HG02571 (cell line): ENCODE measurements around the gene DENR.
"Not testable (repeated sequence)": the region's sequence is repeated elsewhere in the genome, so short reads cannot be mapped to it uniquely, and the experiment has no call there.

Experiments
- ATAC-seq: cut with Tn5 transposase; IDR thresholded peaks from one replicate; pipeline ENCODE4 v1.9.1; 2021; ENCODE audit warnings: mild to moderate bottlenecking, moderate library complexity; ENCODE audit not compliant: unreplicated experiment

Gene DENR

GRCh38 chr12:122738571-122738970 lies 14.1 kb upstream of the DENR start:
- no peak for ATAC-seq

DNA sequence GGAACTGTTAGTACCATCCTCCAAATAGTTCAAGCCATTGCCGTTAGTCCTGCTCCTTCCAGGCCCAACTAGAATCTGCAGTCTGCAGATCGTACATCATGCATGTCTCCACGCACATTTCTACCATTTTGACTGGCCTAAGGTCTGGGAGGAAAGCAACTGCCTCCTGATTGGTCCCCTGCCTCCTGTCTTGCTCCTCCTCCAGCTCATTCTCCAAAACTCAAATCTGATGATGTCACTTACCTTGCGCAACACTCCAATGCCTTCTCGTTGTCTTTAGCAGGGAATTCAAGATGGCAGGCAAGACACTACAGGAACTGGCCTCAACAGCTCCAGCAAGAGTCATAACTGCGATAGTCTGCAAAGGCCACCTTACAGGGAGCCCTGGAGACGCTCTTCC lies 12.3 kb upstream of the DENR start:
- ATAC-seq, result no peak

DNA sequence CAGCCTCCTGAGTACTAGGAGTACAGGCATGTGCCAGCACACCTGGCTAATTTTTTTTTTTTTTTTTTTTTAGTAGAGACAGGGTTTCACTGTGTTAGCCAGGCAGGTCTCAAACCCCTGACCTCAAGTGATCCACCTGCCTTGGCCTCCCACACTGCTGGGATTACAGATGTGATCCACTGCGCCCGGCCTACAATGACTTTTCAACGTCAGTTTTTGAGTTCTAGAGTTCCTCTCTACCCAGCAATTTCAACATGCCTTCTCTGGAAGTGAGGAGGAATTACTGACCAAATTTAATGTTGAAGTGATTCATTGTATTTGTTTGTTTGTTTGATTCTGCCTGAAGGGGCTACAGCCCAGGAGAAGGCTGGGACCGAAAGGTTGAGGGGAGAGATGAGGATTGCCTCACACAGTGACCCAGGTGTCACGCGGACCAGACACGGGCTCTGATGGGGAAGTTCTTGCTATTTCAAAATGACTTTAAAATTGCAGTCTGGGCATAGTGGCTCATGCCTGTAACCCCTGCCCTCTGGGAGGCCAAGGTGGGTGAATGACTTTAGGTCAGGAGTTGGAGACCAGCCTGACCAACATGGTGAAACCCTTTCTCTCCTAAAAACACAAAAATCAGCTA lies 8.6 kb upstream of the DENR start:
- ATAC-seq, result no peak

DNA sequence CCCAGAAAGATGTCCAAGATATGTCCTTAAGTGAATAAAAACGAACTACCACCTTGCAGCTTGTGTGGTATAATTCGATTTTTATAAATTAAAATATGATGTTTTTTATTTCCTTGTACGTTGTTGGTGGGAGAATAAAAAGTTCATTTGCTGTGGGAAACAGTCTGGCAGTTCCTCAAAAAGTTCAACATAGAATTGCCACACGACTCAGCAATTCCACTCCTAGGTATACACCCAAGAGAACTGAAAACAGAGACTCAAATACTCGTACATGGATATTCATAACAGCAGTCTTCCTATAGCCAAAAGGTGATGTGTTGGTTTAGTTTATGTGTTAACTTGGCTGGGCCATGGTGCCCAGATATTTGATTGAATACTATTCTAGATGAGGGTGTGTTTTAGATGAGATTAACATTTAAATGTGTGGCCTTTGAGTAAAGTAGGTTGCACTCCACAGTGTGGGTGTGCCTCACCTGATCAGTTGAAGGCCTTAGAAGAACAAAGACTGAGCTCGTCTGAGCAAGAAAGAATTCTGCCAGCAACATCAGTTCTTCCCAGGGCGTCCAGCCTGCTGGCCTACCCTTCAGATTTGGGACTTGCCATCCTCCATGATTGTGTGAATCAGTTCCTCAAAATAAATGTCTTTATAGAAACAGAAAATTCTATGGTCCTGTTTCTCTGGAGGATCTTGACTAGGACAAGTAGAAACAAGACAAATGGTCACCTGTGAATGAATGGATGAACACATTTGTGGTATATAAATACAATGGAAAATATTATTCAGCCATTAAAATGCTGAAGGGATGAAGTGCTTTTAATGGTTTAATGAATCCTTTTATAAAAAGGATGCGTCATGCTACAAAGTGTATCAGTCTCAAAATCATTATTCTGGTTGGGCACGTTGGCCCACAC lies 5.1 kb upstream of the DENR start:
- no peak for ATAC-seq

GRCh38 chr12:122749569-122750332 lies 2.9 kb upstream of the DENR start:
- no peak for ATAC-seq

DNA sequence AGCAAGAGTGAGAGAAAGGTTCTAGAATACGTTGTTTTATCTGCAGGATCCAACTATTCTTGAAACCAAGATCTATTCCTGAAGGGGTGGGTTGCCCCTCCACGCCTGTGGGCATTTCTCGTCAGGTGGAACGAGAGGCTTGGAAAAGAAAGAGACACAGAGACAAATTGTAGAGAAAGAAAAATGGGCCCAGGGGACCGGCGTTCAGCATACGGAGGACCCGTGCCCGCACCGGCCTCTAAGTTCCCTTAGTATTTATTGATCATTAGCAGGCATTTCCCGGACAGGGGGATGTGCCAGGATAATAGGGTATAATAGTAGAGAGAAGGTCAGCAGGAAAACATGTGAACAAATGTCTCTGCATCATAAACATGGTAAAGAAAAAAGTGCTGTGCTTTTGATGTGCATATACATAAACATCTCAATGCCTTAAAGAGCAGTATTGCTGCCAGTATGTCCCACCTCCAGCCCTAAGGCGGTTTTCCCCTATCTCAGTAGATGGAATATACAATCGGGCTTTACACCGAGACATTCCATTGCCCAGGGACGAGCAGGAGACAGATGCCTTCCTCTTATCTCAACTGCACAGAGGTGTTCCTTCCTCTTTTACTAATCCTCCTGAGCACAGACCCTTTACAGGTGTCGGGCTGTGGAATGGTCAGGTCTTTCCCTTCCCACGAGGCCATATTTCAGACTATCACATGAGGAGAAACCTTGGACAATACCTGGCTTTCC lies 1.7 kb upstream of the DENR start:
- ATAC-seq, result not testable (repeated sequence)

- no peak for ATAC-seq
Measured at GRCh38 chr12:122753319-122753650, 661 bp downstream of the DENR start.

GRCh38 chr12:122754790-122755189 lies 2.2 kb downstream of the DENR start:
- no peak for ATAC-seq

DNA sequence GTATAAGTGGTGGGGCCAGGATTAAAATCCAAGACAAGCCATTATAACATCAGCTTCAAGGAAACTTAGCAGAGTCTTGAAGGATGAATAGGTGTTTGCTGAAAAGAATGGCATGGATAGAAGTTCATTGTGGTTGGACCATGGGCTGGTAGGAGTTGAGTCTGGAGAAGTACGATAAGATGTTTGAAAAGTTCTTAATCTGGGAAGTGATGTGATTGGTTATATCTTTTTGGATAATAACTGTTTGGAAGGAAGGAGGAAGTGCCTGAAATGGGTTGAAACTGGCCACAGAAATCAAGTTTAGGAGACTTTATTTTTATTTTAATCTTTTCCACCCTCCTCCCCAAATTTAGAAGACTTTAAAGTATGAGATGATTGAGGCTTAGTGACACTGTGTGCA lies 4.9 kb downstream of the DENR start:
- no peak for ATAC-seq

DNA sequence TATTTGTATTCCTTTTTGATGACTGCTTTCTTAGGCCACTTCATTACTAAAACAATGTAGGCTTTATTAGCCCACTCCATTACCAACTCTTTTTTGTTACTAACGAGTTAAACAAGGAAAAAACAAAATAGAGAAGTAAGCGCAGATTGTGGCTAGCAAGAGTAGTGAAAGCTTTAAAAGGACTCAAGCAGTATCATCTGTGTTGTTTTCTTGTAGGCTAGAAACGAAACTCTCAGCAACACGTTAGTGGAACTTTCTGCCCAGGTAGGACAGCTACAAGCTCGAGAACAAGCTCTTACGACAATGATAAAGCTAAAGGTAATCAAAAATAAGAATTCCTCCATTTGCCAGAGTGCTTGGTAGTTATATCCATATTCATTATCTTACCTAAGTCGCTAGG lies 32.9 kb downstream of the DENR start:
- ATAC-seq, result no peak

- ATAC-seq, result no peak
Measured at GRCh38 chr12:122788387-122788786, 35.8 kb downstream of the DENR start.

DNA sequence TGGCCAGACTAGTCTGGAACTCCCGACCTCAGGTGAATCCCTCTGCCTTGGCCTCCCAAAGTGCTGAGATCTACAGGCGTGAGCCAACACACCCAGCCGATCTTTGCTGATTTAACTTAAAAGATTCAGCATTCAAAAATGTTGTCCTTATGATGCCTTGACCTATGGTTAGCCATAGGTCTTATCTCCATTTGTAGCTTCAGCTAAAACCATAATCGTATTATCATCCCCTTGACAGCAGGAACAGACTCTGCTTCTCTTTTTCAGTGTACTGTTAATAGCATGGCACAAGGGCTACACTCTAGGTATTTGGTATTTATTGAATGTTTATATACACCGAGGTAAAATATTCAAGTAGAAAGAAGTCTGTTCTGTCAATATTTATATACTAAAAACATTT lies 37.0 kb downstream of the DENR start:
- no peak for ATAC-seq

- ATAC-seq, result no peak
Measured at GRCh38 chr12:122790393-122791075, 37.9 kb downstream of the DENR start.

DNA sequence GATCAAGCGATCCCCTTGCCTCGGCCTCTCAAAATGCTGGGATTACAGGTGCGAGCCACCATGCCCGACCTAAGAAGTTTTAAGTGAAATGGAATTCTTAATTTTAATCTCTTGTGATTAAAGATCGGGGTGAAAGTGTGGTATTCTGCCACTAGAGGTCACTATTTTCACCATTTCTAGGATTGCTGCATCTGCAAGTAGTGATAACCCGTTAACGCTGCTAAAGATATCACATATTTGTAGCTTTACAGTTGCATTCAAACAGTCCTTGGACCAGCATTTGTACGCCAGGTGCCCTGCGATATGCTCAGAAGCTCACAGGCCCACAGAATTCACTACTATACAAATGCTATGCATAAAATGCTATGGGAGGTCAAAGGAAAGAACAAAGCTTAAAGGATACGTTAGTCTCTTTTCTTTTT lies 41.1 kb downstream of the DENR start:
- no peak for ATAC-seq

GRCh38 chr12:122795807-122796206 lies 43.2 kb downstream of the DENR start:
- ATAC-seq, result no peak

- ATAC-seq, result no peak
Measured at GRCh38 chr12:122799641-122800243, 47.1 kb downstream of the DENR start.

- ATAC-seq, result no peak
Measured at GRCh38 chr12:122803937-122804336, 51.3 kb downstream of the DENR start.

DNA sequence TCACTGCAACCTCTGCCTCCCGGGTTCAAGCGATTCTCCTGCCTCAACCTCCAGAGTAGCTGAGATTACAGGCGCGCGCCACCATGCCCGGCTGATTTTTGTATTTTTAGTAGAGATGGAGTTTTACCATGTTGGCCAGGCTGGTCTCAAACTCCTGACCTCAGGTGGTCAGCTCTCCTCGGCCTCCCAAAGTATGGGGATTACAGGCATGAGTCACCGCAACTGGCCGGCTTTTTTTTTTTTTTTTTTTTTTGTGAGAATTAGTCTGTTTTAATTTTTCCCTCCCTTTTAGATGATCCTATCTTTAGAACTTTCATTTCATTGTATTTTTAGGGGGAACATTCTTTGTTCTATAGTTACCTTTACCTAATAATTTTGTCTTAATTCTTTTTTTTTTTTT lies 52.3 kb downstream of the DENR start:
- ATAC-seq, result not testable (repeated sequence)

- no peak for ATAC-seq
Measured at GRCh38 chr12:122807651-122808050, 55.0 kb downstream of the DENR start.

DNA sequence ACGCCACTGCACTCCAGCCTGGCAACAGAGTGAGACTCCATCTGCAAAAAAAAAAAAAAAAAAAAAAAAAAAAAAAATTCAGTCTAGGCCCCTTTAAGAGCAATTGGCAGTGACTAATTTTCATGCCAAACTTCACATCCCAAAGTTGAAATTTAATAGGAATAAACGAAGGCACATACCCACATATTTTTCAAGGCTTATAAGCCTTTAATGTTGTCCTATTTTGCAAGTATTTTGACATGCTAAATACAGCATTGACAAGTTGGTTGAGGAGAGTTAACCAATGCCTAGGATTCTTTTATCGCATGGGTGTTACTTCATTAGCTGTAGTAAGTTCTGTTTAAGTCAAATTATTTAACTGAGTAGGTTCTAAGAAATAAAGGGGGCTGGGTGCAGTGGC lies 59.2 kb downstream of the DENR start:
- no peak for ATAC-seq
